Peyer's patch (tissue), 4 donors: ENCODE results near the gene RAB27B. TPM values are rescaled to one million over a fixed set of nuclear protein-coding genes. Genes with fewer than 3 reads are reported as not detected.

ENCODE experiments used
- DNase-seq, 3 donors: peaks; one replicate each; pipeline ENCODE4 v3.0.0-alpha.2; 2017 to 2019
- H3K27ac ChIP-seq, 4 donors: fragments of 200-600 bp; sonication (generic); one replicate each; pipeline ENCODE4 v1.5.1; 2016 to 2019
- H3K27me3 ChIP-seq, 2 donors: fragments of 200-600 bp; sonication (generic); one replicate each; pipeline ENCODE4 v1.5.1; 2019
- H3K36me3 ChIP-seq, 3 donors: fragments of 200-600 bp; sonication (generic); one replicate each; pipeline ENCODE4 v1.5.1; 2016 to 2019
- H3K4me1 ChIP-seq, 4 donors: fragments of 200-600 bp; sonication (generic); one replicate each; pipeline ENCODE4 v1.5.1; 2016 to 2019
- H3K4me3 ChIP-seq, 4 donors: fragments of 200-600 bp; sonication (generic); 1 replicate in 3 of 4; 2 replicates in 1 of 4; pipeline ENCODE4 v1.5.1; 2016 to 2019; ENCODE audit warnings: mild to moderate bottlenecking in 1 of 4
- H3K9me3 ChIP-seq, 4 donors: fragments of 200-600 bp; sonication (generic); one replicate each; pipeline ENCODE4 v1.5.1; 2016 to 2019; ENCODE audit warnings: mild to moderate bottlenecking in 1 of 4
- POLR2A ChIP-seq, 2 donors: fragments of 450-650 bp; IDR thresholded peaks; one replicate each; pipeline ENCODE4 v1.5.1; 2017; ENCODE audit warnings: antibody characterized with exemption in 2 of 2, mild to moderate bottlenecking in 2 of 2, moderate library complexity in 2 of 2
- total RNA-seq, 4 donors: library from RNA; depleted of rRNA; stranded (reverse); fragments of >200 nt; gene quantifications; one replicate each; pipeline ENCODE4 v1.1.0, GENCODE V29; 2016
- TF ChIP-seq, protein P1 (sequence below), 6 experiments: fragments of 450-650 bp in 4 of 6; fragments of 200-600 bp in 2 of 6; sonication (generic) in 1 of 6; IDR thresholded peaks; one replicate each; pipeline ENCODE4 v1.5.1; 2017 to 2019; ENCODE audit warnings: antibody characterized with exemption in 6 of 6, mild to moderate bottlenecking in 3 of 6, moderate library complexity in 1 of 6

The RAB27B gene
- total RNA-seq, 4 donors from 2014 or later, result 2.5 to 7.1 (median 4.7) TPM

DNA sequence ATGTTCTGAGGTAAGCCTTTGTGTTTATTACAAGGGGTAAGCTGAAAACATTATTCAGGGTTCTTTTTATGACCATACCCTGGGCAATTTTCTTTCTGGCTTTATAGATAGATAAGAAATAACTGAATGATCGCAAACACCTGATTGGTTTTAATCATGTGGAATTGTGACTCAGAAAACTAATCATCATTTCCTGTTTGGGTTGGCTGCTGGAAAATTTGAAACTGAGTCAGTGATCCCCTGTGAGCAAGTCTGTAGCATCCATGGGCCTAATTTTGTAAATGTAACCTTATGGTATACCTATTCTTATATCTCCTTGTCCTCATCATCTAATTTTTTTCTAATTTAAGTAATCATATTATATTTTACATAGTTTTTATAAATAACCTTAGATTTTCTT lies 96.7 kb downstream of the RAB27B start:
- TF ChIP-seq, protein P1, sequence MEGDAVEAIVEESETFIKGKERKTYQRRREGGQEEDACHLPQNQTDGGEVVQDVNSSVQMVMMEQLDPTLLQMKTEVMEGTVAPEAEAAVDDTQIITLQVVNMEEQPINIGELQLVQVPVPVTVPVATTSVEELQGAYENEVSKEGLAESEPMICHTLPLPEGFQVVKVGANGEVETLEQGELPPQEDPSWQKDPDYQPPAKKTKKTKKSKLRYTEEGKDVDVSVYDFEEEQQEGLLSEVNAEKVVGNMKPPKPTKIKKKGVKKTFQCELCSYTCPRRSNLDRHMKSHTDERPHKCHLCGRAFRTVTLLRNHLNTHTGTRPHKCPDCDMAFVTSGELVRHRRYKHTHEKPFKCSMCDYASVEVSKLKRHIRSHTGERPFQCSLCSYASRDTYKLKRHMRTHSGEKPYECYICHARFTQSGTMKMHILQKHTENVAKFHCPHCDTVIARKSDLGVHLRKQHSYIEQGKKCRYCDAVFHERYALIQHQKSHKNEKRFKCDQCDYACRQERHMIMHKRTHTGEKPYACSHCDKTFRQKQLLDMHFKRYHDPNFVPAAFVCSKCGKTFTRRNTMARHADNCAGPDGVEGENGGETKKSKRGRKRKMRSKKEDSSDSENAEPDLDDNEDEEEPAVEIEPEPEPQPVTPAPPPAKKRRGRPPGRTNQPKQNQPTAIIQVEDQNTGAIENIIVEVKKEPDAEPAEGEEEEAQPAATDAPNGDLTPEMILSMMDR (IDR thresholded peaks at IDR 0.05), result no peak
- TF ChIP-seq POLR2A (IDR thresholded peaks at IDR 0.05), result no peak
- H3K36me3 ChIP-seq, result peaks cover 0 to 57% (median 5%) of the 10 kb centered on the region in 3 donors

DNA sequence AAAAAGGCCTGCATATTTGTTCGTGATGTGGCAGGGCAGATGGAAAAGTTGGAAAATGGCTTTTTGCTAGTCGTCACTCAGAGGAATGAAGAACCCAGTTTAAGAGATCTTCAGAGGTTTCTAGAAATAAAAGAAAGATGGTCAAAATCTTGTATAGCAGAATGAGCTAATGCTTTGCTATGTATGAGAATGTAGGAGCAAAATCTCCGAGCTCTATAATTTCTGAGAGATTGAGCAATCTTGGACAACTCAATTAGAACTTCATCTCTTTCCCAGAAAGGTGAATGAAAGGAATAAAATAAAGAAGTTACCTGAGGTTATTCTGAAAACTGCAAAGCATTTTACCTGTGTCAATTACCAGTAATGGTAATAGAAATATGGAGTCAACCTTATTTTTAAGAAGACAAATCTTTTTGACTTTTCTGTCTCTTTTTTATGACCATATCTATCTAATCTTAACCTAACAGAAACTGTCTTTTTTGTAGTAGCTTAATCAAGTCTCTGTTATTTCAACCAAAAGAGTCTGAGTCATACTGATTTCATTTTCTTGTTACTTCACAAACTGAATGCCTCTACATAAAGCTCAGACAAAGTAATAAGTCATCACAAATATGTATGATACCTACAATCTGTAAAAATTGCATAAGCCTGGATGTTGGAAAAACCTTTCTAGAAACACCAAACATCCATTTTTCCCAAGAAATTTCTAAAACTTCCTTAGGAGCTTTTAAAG lies 98.5 kb downstream of the RAB27B start:
- DNase-seq, result no peak
- no peak overlapping the region for H3K4me3 ChIP-seq

More for the DNA sequence above, 96.7 kb downstream of the RAB27B start:
- no peak for DNase-seq
- no peaks in the 10 kb centered on the region for H3K9me3 ChIP-seq
- no peaks in the 10 kb centered on the region for H3K27me3 ChIP-seq
- H3K4me3 ChIP-seq, result no peak overlapping the region
- H3K27ac ChIP-seq, result no peak overlapping the region
- no peaks in the 10 kb centered on the region for H3K4me1 ChIP-seq

DNA sequence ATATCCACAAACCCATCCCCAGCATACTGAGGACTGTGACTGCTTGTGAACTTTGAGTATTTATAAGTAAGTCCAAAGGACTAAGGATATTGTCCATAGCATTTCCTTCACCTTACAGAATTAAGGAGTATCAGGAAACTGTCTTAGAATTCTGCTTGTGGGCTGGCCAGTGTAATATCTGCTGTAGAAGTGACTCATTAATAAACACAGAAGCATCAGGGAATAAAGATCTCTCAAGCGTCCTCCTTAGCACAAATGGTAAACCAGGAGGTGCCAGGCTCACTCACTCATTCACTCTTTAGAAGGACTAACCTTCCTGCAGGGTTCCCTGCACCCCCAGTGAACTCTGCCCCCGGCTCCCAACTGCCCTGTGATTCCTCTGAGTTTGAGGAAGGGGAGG lies 100.0 kb downstream of the RAB27B start:
- Histone ChIP-seq H3K36me3 (peaks cover 0 to 52% (median 0%) of the 10 kb centered on the region in 3 donors), H3K9me3 (no peaks in the 10 kb centered on the region), H3K27ac (peak overlapping the region in 1 of 4 donors; percentile 22), H3K4me1 (no peaks in the 10 kb centered on the region), H3K27me3 (no peaks in the 10 kb centered on the region), H3K4me3 (no peak overlapping the region)
- TF ChIP-seq, protein P1 (IDR thresholded peaks at IDR 0.05), result no peak
- TF ChIP-seq POLR2A (IDR thresholded peaks at IDR 0.05), result no peak
- DNase-seq, result no peak

More for the DNA sequence above, 98.5 kb downstream of the RAB27B start:
- Histone ChIP-seq H3K4me1 (no peaks in the 10 kb centered on the region), H3K27me3 (no peaks in the 10 kb centered on the region), H3K27ac (no peak overlapping the region), H3K36me3 (peaks cover 0 to 54% (median 4%) of the 10 kb centered on the region in 3 donors), H3K9me3 (no peaks in the 10 kb centered on the region)
- no peak for TF ChIP-seq POLR2A (IDR thresholded peaks at IDR 0.05)
- TF ChIP-seq, protein P1 (IDR thresholded peaks at IDR 0.05), result no peak

DNA sequence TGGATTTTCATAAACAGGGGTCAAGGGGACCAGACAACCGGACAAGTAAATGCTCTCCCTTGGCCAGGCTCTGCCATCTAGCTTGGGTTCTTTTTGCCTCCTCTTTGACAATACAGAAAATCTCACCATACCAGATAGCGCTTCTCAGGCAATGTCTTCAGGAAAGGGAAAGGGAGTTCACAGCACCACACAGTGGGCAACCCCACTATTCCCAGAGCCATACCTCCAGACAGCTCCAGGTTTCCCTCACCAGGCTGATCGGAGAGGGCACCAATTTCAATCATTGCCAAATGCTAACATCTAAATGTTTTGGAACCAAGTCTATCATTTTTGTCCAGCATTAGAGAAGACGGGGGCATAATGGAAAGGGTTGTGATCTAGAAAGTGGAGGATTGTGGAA lies 102.9 kb downstream of the RAB27B start:
- no peak overlapping the region for H3K4me3 ChIP-seq
- no peaks in the 10 kb centered on the region for H3K4me1 ChIP-seq
- H3K9me3 ChIP-seq, result no peaks in the 10 kb centered on the region
- TF ChIP-seq, protein P1 (IDR thresholded peaks at IDR 0.05), result no peak
- DNase-seq, result no peak
- H3K27ac ChIP-seq, result no peak overlapping the region
- H3K36me3 ChIP-seq, result peaks cover 0 to 55% (median 0%) of the 10 kb centered on the region in 3 donors
- H3K27me3 ChIP-seq, result no peaks in the 10 kb centered on the region

DNA sequence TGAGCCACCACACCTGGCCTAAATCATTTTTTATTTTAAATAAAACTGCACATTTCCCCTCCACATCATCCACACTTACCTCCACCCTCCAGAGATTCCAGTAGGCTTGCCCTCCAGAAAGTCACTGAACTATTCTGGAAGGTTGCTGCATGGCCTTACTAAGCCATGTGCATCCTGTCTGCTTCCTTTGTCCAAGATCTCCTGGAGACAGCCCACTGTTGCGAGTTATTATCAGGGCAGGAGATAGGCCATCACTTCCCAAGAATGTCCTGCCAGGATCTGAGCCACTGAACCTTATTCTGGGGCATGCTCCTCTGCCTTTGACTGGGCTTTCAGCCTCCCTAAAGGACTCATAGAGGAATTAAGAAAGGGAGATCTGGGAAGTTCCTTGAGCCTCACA lies 104.2 kb downstream of the RAB27B start:
- no peak overlapping the region for H3K27ac ChIP-seq
- H3K27me3 ChIP-seq, result no peaks in the 10 kb centered on the region
- no peaks in the 10 kb centered on the region for H3K9me3 ChIP-seq
- no peak for DNase-seq
- H3K4me3 ChIP-seq, result no peak overlapping the region
- H3K4me1 ChIP-seq, result no peaks in the 10 kb centered on the region
- peaks cover 0 to 54% (median 0%) of the 10 kb centered on the region in 3 donors for H3K36me3 ChIP-seq
- no peak for TF ChIP-seq POLR2A (IDR thresholded peaks at IDR 0.05)
- TF ChIP-seq, protein P1 (IDR thresholded peaks at IDR 0.05), result no peak
